Measurements from ENCODE around the gene CELF2.

CELF2 gene

DNA sequence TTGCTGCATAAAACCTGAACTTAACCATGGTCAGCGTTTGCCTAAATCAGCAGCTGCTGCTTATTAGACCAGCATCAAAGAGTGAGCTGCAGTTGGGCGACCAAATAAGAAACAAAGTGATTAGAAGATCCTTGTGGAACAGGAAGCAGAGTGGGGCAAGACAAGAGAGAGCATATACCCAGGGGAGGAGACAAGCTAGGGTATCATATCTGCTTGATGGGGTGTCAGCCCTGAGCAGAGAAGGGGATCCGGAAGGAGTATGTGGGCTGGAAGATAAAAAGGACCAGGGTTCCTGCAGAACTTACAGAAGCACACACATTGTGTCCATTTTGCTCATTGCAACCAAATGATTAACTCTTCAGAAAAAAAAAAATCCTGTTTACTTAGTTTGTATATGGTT is 213.6 kb downstream of the CELF2 start:
- DNase-seq = no peak

DNA sequence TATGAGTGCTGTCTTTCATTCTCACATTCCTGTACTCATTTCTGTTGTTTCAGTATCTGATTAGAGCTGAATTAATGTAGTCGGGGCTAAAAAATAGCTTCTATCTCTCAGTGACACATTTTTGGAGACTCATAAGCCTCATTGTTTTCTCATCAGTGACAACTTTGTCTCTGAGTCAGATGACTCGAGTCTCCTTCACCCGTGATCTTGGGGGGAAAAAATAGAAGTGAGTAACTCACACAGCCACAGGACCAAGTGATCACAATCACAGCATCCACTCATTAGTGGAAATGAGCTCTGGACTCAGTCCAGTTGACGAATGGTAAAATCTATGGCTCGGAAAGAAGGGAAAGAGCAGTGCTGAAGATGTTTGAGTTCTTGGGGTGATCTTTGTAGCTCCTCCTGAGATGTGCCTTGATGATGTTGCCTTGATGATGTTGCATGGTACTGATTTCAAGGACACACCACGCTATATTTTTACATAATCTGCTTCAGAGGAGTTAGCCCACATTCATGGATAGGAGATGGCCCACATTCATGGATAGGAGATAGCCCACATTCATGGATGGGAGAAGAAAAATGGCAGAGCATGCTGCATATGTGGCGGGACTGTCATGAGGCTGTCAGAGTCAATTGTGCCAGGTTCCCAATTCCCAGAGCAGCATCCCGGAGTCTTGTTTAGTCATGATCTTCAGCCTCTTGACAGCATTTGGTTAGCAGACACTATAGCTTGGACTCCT is 214.7 kb downstream of the CELF2 start:
- no peak for DNase-seq

DNA sequence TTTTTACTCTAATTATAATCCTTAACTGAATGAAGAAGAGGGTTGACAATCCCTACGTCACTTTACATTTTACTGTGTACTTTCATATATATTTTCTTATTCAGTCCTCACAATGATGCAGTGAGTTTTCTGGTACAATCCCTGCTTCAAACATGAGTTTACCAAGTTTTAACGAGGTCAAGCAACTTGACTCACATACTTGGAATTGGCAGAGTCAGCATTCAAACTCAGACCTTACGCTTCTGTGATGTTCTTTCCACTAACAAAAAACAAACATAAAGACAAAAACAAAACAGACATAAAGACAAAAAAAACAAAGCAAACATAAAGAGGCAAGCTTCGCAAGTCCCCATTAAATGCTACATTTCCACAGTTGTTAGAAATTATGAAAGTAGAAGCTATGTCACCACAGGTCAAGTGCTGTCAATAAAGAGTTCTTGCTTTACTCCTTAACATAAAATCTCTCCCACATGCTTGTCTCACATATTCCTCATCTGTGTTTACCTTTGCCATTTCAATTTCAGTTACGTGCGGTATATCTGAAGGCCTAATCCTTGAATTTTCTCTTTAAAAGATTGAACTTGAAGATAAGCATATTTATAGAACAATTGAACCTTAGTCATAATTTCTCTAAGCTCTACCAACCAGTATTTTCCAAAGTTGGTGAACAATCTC is 217.3 kb downstream of the CELF2 start:
- no peak for DNase-seq

DNA sequence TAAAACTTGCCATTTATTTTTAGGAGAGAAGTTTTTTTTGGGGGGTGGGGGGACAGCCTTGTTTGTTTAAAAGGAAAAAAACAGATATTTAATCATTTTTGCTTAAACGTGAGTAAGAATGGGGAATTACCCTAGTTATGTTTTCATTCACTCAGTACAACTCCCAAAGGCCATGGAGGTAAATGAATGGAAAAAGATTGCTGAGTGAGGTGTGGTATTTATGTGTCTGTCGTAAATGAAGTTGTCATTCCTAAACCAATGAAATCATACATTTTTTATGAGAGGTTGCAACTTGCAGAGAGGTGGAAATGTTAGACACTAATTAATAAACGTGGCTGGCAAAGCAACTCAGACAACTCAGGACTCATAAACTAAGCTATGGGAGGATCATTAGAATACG is 218.1 kb downstream of the CELF2 start:
- no peak for DNase-seq

DNA sequence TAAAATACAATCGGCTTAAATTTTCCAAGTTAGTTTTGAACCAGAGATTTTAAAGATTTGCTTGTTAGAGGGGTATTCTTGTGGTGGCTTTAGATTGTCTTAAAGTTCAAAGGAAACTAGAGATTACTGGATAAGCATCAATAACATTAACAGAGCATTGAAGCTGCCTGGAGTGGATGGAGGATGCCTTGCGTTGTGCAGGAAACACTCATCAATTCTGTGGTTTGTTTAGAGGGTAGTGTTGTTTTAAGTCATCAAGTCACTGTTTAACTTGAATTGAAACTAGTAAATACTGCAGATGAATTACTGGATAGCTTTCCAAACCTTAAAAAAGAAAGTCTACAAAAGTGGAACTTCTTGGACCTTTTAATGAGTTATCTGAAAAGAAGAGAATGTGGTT is 218.6 kb downstream of the CELF2 start:
- no peak for DNase-seq

DNA sequence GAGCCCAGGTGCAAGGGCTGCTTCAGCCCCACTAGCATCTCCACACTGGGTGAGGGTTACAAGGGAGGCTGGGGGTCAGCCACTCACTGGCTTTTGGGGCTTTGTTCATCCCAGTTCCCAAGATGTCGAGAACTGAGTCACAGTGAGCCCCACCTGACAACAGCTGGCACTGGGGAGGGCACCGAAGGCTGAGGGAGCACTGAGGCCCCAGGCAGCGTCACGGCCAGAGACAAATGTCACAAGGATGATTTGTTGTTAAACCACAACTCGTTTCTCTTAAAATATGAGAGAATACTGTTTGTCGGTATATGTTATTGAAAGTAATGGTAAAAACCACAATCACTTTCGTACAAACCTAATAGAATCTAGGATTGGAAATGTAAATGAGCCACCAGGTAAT is 219.9 kb downstream of the CELF2 start:
- DNase-seq = no peak

DNA sequence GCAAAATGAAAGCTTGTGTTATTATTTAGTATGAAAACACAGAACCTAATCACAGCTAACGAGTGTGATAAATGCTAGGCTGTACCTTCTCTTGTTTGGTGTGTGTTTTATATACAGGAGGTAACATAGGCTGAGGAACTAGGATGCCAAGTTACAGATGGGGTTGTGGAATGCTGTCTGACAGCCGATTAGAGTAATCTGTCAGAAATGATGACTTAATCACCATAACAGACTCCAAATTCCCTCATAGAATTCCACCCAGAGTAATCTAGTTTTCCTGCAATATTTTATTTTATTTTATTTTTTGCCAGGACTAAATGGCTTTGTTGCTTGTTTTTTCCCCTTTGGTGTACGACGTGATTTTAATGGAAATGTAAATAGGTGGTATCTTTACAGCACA is 221.2 kb downstream of the CELF2 start:
- no peak for DNase-seq

DNA sequence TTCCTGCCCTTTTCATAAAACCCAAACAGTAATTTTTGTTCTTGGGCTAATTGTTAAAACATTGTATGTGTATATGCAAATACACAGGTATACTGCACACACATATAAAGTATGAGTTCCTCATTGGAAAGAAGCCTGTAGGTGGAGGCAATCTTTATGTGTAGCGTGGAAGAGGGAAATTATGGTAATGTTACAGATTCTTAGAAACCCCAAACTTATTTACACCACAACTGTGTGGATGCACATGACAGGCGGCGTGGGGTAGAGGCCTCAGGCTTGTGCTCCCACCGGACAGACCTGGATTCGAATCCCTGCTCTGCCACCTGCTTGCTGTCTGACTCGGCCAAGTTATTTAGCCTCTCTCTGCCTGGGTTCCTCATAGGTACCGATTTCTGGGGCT is 223.0 kb downstream of the CELF2 start:
- DNase-seq = no peak

DNA sequence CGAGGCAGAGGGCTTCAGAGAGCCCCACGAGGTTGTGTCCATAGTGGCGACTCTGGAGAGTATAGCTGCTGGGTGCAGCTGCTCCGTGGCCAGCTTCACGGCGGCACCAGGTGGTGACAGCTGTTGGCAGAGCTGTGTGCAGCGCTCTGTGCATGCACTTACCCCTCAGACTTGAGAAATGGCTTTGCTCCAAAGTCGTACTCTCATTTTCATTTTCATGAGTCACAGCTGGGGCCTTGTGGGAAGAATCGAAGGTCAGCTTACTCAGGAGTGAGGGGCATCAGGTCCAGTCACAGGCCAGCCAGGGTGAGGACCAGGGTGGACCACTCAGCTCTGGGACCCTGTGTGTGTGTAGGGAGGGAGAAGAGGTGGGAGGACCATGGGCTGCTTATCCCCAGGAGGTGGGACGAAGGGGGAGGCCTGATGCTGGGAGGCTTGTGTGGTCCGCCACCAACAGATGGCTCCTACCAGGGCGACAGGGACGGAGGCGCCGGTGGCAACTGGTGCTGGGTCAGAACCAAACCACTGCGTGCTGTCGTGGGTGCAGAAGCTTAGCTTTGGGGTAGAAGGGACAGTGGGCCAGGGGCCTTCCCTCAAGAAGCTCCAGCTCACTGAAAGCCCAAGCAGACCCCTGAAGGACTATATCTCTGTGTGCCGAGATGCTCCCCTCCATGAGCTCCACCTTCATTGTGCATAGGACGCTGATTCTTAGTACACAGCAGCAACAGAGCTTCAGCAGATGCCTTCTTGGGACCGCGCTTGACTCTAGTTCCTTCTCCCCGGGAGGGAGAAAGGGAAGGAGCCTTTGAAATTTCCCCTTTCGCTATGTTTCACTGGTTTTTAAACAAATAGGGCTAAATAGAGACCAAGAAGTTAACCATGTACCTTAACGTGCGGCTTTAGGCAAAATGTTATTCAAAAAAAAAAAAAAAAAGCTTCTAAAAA is 225.0 kb downstream of the CELF2 start:
- DNase-seq = no peak

DNA sequence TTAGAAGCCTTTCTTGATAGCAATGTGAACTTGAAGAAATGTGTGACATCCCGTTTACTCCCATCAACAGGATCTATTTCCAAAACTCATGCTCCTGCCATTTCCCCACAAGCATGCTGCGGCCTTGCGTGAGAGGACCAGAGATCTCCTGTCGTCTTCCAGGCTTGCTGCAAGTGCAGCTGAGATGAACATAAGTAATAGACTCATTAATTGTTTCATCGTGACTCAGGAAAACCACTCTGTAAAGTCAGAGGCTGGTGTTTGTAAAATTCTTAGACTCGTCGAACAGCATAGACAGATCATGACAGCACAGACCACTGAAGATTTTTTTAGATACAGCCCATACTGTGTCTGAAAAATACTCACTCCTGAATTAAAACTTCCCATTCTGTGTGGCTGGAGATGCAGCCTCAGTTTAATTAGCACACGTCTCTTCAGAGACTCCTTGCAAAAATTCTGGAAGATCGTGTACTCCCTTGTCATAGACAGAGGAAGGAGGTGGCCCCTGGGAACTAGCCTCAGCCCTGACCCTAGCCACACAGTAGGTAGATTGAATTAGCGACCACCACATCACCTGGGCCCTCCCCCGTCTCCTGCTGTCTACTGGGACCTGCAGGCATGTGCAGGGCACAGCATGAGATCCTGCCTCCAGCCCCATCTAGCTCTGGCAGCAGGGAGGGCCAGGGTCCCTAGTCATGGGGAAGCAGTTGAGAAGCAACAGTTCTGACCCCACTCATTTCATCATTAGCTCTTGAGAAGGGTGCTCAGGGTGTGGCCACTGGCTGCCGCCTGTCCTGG is 226.0 kb downstream of the CELF2 start:
- no peak for DNase-seq

DNA sequence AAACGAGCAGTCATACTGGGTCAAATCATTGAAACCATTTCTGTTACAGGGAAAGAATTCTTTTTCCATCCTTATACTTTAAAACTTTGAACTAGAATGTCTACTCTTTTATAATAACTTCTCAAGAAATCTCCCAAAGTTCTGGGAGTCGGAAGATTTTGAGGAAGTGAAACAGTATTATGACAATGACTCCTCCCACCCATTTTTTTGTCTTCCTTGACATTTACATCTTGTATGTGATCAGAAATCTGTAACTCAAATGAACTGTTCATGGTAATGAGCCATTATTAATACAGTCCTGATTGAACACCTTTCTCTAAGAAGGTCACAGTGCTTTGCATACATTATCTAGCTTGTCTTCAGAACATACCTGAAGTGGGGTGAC is 227.4 kb downstream of the CELF2 start:
- no peak for DNase-seq

DNA sequence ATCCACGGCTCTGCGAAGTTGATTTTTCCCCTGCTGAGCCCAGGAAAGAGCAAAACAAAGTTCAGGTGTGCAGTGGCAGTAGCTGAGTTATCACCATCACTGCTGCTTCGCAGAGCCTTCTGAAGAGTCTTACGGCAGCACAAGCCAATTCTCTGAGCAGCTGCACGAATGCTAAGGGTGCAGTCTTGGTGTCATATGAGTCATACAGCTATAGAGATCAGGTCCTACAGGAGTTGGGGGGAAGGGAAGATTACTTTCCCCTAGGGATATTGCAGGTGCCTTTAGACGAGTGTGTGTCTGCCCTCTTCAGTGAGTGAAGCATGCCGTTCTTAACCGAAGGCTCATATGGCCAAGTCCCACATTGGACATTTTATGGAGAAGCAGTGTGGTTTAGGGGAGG is 227.8 kb downstream of the CELF2 start:
- no peak for DNase-seq

DNA sequence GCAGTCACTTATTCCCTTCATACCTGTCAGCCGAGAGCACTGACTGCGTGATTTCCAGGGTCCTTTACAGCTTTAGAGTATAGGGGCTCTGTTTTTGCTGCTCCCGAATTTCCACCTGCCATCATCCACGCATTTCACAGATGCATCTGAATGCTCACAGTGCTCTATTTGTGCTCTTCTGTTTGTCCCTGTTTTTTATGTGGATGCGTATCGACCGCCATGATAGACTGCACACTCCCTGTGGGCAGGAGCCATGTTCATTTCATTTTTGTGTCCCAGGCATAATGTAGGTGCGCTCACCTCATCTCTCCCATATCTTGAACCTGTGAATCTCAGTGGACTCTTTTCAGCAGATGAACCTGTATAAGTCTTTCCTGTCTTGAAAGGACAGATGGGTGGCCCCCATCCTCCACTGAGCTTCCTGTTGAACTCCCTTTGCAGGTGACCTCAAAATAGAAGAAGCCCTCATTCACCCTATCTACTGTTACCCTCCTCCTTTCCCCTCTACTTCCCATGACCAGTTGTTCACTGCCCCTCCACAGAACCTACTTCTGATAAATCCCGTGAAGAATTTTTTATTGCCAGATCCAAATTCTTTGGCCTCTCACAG is 228.4 kb downstream of the CELF2 start:
- no peak for DNase-seq

DNA sequence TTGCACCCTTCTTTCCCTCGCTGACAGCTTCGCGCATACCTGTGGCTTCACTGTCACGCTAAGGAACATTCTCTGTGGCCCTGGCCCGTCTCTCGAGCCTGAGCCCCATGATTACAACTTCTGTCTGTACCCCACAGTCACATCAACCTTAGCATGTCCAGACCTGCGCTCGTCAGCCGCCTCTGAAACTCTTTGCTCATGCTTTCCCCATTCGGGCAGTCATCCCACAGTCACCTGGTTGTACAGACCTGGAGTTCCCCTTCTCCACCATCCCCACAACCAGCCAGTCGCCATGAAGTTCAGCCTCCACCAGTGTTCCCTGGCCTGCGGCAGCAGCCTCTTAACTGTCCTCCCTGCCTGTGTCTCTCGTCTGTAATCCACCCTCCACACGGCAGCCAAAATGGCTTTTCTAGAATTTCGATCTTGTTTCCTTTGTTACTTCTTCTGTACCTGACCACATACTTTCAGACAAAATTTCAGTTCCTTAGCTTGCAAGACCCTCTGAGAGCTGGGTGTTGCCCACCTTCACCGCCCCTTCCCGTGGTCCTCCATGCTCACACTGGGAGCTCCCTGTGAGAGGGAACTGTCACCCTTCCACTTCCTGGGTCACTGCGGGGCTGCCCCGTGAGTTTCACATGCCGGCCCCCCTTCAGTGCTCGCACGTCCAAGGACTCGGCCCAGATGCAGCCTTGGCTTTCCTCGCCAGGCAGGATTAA is 229.2 kb downstream of the CELF2 start:
- no peak for DNase-seq

DNA sequence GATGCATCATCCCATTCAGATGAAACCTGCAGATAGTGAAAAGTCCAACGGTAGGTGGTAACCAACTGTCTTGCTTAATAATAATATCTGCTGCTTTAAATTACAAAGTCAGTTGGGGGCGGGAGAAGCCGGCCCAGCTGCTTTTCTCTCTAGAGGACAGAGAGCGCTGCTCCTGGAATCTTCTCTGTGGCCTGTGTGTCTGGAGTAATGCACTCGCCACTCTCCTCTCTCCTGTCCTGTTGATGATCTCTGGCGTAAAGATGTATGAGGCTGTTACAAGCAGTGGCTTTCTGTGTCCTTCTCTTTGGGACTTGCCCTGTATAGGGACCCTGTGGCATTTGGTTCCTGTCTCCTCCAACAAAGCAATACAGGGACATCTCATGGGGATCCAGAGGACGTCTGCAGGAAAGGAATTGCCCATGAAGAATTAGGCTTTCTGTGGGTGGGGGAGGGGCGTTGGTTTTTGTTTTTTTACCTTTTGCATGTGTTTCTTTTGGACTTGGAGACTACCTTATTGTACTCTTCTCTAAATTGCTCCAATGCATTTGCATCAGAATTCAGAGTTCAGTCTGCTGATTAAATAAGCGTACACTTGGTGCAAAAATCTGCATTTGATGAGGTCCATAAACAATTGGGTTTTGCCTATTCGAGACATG is 231.6 kb downstream of the CELF2 start:
- no peak for DNase-seq

DNA sequence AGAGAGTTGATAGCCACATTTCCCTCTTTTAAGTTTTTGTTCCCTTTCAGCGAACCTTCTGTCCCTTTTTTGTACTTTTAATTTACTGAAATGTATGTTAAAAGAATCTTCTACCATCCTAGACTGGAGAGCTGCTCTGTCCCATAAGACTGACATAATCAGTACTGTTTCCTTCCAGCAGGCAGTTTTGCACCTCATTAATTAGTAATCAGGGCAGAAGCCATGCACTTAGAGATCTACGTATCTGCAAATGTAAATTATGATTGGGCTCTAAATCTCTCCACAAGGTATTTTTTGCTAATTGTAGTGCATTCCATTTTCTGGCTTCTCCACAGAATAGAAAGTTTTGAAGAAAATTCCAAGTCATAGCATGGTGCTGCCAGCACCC is 232.1 kb downstream of the CELF2 start:
- DNase-seq = no peak

DNA sequence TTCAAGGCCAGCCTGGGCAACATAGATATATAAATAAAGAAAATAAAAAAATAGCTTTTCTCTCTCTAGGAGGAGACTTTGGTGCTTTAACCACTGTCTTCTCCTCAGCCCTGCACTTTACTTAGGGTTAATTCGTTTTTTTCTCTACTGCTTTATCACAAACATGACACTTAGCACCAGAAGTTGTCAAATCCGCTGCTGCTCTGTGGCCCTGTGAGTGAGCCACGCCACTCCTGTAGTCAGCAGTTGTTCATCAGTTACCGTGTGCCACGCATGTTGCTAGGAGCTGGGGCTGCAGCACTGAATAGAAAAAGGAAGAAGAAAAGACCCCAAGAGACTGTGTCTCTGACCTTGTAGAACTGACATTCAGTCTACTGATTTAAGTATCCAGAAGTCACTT is 232.6 kb downstream of the CELF2 start:
- no peak for DNase-seq

DNA sequence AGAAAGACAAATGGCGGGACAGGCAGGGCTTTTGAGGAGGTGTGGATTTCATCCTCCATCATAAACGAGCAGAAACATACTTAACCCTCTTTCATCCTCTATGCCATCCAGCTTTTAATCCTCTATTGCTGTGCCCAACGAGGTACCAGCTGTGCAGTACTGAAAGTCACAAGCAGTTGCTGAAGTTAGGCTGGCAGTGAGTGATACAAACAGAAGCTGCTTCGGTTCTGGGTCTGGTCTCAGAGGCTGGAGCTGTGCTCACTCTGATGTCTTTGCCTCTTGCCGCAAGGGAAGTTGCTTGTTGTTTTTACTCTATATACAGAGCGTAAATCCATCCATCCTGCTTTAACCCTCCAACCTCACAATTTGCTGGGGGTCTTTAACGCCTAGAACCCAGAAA is 235.2 kb downstream of the CELF2 start:
- no peak for DNase-seq

DNA sequence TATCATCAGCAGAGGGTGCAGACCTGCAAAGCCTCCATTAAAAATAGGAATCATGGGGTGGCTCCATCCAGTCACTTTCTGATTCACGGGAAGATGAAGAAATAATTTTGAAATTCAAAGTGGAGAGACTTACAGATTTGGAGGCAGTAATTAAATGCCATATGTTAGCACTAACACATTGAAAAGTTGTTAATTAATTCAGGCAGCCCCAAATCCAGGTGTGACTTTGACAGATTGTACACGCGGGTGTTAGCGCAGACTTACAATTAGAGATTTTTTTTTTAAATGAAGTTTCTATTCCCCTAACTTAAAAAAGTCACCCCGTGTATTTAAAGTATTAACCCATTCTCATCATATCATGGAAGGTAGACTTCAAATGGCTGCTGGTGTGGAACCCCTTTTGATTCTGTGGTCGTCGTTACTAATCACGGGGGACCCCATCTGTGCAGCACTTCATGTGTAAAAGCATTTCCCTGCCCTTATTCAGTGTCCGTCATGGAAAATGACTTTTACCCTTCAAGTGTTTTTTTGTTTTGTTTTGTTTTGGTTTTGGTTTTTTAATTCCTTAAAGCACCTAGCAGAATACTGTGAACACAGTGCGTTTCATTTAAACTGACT is 235.8 kb downstream of the CELF2 start:
- DNase-seq = no peak

DNA sequence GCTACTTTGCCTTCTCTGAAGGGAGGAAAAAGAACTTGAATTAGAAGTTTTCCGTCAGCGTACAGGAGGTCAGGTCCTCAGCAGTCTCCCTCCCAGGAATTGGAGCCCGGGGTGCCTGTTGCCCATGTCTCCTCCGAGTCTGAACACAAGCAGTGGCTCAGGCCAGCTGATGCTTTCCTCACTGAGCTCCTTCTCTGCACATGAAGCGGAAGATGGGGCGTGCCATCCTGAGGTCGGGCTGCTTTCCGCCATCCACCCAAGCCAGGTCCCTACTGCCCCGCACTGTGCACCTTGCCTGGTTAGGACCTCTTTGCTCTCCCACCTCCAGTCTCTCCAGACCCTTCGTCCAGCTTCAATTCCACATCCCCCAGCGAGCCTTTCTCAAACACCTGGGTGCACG is 237.5 kb downstream of the CELF2 start:
- no peak for DNase-seq
